ENCODE results near the gene NUTM2D.
"Not testable (repeated sequence)": the region's sequence is repeated elsewhere in the genome, so short reads cannot be mapped to it uniquely, and the experiment has no call there.

- TF ChIP-seq CTCF (IDR thresholded peaks at IDR 0.05; ENCODE audit: poor library complexity); EZH2 (IDR thresholded peaks at IDR 0.05; ENCODE audit: borderline replicate concordance); EZH2phosphoT487 (IDR thresholded peaks at IDR 0.05; ENCODE audit: low read depth, severe bottlenecking, unreplicated experiment): not testable (repeated sequence)
Observed at GRCh38 chr10:87358159-87358558, 615 bp downstream of the NUTM2D start.
